Esophagus squamous epithelium (tissue), 4 donors: ENCODE data around the gene WDR75.

Source experiments
- POLR2A ChIP-seq, 4 donors: fragments of 450-650 bp; IDR thresholded peaks; one replicate each; pipeline ENCODE4 v1.6.1; 2017; ENCODE audit warnings: antibody characterized with exemption in 4 of 4, mild to moderate bottlenecking in 4 of 4, moderate library complexity in 3 of 4
- TF ChIP-seq, protein P1 (sequence below), 6 experiments: fragments of 450-650 bp in 4 of 6; fragments of 200-600 bp in 2 of 6; sonication (generic) in 2 of 6; IDR thresholded peaks; one replicate each; pipeline ENCODE4 v1.5.1; 2016 to 2019; ENCODE audit warnings: antibody characterized with exemption in 6 of 6, mild to moderate bottlenecking in 4 of 6, moderate library complexity in 4 of 6

DNA sequence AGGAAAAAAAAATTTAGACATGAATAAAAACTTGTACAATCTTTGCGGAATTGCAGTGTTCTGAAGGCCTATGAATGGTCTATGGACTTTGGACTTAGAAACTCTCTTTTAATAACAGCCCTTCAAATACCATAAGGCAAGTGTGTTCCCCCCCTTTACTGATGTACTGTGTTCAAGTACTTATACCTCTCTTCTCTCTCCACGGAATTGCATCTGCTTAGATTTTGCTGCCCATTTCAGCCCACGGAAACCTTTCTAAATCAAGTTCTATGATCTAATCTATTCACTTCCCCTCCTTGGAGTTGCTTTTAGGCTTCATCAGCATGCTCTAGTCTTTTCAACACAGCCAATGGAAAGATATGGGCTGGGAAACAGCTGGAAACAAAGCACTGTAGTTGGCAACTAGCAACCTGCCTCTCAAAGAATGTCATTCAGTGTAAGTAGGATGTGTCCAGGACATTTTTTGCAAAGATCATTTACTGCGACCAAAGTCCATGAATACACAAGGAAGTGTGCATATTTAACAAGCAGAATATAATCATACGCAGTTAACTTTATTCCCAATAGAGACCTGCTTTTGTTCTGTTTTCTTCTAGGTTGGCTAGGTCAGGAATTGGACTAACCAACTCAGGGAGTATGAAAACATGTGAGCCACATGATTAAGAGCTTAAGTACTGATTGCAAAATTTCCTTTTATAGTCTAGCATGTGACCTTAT lies 81.3 kb downstream of the WDR75 start:
- TF ChIP-seq, protein P1, sequence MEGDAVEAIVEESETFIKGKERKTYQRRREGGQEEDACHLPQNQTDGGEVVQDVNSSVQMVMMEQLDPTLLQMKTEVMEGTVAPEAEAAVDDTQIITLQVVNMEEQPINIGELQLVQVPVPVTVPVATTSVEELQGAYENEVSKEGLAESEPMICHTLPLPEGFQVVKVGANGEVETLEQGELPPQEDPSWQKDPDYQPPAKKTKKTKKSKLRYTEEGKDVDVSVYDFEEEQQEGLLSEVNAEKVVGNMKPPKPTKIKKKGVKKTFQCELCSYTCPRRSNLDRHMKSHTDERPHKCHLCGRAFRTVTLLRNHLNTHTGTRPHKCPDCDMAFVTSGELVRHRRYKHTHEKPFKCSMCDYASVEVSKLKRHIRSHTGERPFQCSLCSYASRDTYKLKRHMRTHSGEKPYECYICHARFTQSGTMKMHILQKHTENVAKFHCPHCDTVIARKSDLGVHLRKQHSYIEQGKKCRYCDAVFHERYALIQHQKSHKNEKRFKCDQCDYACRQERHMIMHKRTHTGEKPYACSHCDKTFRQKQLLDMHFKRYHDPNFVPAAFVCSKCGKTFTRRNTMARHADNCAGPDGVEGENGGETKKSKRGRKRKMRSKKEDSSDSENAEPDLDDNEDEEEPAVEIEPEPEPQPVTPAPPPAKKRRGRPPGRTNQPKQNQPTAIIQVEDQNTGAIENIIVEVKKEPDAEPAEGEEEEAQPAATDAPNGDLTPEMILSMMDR (IDR thresholded peaks at IDR 0.05) = no peak
- no peak for TF ChIP-seq POLR2A (IDR thresholded peaks at IDR 0.05)
